Peyer's patch (tissue), 4 donors: ENCODE data around the gene HPCAL1. TPM values are rescaled to one million over a fixed set of nuclear protein-coding genes. Genes with fewer than 3 reads are reported as not detected.

ENCODE experiments used
- DNase-seq, 3 donors: peaks; one replicate each; pipeline ENCODE4 v3.0.0-alpha.2; 2017 to 2019
- H3K27ac ChIP-seq, 4 donors: fragments of 200-600 bp; sonication (generic); one replicate each; pipeline ENCODE4 v1.5.1; 2016 to 2019
- H3K27me3 ChIP-seq, 2 donors: fragments of 200-600 bp; sonication (generic); one replicate each; pipeline ENCODE4 v1.5.1; 2019
- H3K36me3 ChIP-seq, 3 donors: fragments of 200-600 bp; sonication (generic); one replicate each; pipeline ENCODE4 v1.5.1; 2016 to 2019
- H3K4me1 ChIP-seq, 4 donors: fragments of 200-600 bp; sonication (generic); one replicate each; pipeline ENCODE4 v1.5.1; 2016 to 2019
- H3K4me3 ChIP-seq, 4 donors: fragments of 200-600 bp; sonication (generic); 1 replicate in 3 of 4; 2 replicates in 1 of 4; pipeline ENCODE4 v1.5.1; 2016 to 2019; ENCODE audit warnings: mild to moderate bottlenecking in 1 of 4
- H3K9me3 ChIP-seq, 4 donors: fragments of 200-600 bp; sonication (generic); one replicate each; pipeline ENCODE4 v1.5.1; 2016 to 2019; ENCODE audit warnings: mild to moderate bottlenecking in 1 of 4
- POLR2A ChIP-seq, 2 donors: fragments of 450-650 bp; IDR thresholded peaks; one replicate each; pipeline ENCODE4 v1.5.1; 2017; ENCODE audit warnings: antibody characterized with exemption in 2 of 2, mild to moderate bottlenecking in 2 of 2, moderate library complexity in 2 of 2
- total RNA-seq, 4 donors: library from RNA; depleted of rRNA; stranded (reverse); fragments of >200 nt; gene quantifications; one replicate each; pipeline ENCODE4 v1.1.0, GENCODE V29; 2016
- TF ChIP-seq, protein P1 (sequence below), 6 experiments: fragments of 450-650 bp in 4 of 6; fragments of 200-600 bp in 2 of 6; sonication (generic) in 1 of 6; IDR thresholded peaks; one replicate each; pipeline ENCODE4 v1.5.1; 2017 to 2019; ENCODE audit warnings: antibody characterized with exemption in 6 of 6, mild to moderate bottlenecking in 3 of 6, moderate library complexity in 1 of 6

HPCAL1 gene
- total RNA-seq, 4 donors from 2014 or later, result 123 to 270 (median 156) TPM

GRCh38 chr2:10278763-10279471 lies 23.8 kb upstream of the HPCAL1 start:
- Histone ChIP-seq H3K9me3 (no peaks in the 10 kb centered on the region), H3K36me3 (no peaks in the 10 kb centered on the region), H3K27me3 (no peaks in the 10 kb centered on the region), H3K4me3 (no peak overlapping the region), H3K27ac (peak overlapping the region in 2 of 4 donors; percentile 52 to 68), H3K4me1 (peaks cover 0 to 16% (median 0%) of the 10 kb centered on the region in 4 donors)
- no peak for TF ChIP-seq POLR2A (IDR thresholded peaks at IDR 0.05)
- TF ChIP-seq, protein P1, sequence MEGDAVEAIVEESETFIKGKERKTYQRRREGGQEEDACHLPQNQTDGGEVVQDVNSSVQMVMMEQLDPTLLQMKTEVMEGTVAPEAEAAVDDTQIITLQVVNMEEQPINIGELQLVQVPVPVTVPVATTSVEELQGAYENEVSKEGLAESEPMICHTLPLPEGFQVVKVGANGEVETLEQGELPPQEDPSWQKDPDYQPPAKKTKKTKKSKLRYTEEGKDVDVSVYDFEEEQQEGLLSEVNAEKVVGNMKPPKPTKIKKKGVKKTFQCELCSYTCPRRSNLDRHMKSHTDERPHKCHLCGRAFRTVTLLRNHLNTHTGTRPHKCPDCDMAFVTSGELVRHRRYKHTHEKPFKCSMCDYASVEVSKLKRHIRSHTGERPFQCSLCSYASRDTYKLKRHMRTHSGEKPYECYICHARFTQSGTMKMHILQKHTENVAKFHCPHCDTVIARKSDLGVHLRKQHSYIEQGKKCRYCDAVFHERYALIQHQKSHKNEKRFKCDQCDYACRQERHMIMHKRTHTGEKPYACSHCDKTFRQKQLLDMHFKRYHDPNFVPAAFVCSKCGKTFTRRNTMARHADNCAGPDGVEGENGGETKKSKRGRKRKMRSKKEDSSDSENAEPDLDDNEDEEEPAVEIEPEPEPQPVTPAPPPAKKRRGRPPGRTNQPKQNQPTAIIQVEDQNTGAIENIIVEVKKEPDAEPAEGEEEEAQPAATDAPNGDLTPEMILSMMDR (IDR thresholded peaks at IDR 0.05), result no peak
- DNase-seq, result peak in 2 of 3 donors; percentile 33 to 42

DNA sequence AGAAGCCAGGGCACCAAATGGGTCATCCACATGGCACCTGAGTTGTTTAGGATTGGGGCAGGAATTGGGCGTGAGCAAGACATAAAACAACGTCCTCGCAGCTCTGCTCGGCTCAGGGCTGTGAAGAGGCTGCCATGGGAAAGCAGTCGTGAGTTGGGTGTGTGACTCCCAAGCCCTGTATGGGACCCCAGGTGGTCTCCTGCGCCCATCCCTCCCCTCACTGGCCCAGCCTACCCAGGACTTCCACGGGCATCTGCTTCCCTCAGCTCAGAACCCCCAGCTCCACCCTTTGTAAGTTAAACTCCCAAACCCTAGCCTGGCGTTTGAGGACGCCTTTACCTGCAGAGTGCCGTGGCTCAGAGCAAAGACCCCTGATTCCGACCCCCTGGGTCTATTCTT lies 23.2 kb upstream of the HPCAL1 start:
- no peaks in the 10 kb centered on the region for H3K9me3 ChIP-seq
- peaks cover 0 to 16% (median 0%) of the 10 kb centered on the region in 4 donors for H3K4me1 ChIP-seq
- DNase-seq, result peak in 2 of 3 donors; percentile 39 to 45
- no peaks in the 10 kb centered on the region for H3K27me3 ChIP-seq
- H3K4me3 ChIP-seq, result no peak overlapping the region
- H3K27ac ChIP-seq, result no peak overlapping the region
- TF ChIP-seq, protein P1 (IDR thresholded peaks at IDR 0.05), result no peak
- TF ChIP-seq POLR2A (IDR thresholded peaks at IDR 0.05), result no peak
- H3K36me3 ChIP-seq, result no peaks in the 10 kb centered on the region

- H3K9me3 ChIP-seq, result no peaks in the 10 kb centered on the region
- peak in 1 of 3 donors; percentile 41 for DNase-seq
- H3K36me3 ChIP-seq, result no peaks in the 10 kb centered on the region
- no peak overlapping the region for H3K27ac ChIP-seq
- H3K4me3 ChIP-seq, result no peak overlapping the region
- no peaks in the 10 kb centered on the region for H3K27me3 ChIP-seq
- TF ChIP-seq, protein P1 (IDR thresholded peaks at IDR 0.05), result no peak
- TF ChIP-seq POLR2A (IDR thresholded peaks at IDR 0.05), result no peak
- H3K4me1 ChIP-seq, result peaks cover 0 to 16% (median 0%) of the 10 kb centered on the region in 4 donors
Measured at GRCh38 chr2:10279946-10280463, 22.7 kb upstream of the HPCAL1 start.

GRCh38 chr2:10281891-10282290 lies 20.8 kb upstream of the HPCAL1 start:
- H3K4me3 ChIP-seq, result no peak overlapping the region
- no peaks in the 10 kb centered on the region for H3K36me3 ChIP-seq
- H3K4me1 ChIP-seq, result peaks cover 0 to 30% (median 0%) of the 10 kb centered on the region in 4 donors
- H3K9me3 ChIP-seq, result no peaks in the 10 kb centered on the region
- TF ChIP-seq POLR2A (IDR thresholded peaks at IDR 0.05), result no peak
- TF ChIP-seq, protein P1 (IDR thresholded peaks at IDR 0.05), result no peak
- H3K27ac ChIP-seq, result no peak overlapping the region
- H3K27me3 ChIP-seq, result no peaks in the 10 kb centered on the region
- peak in 1 of 3 donors; percentile 15 for DNase-seq

GRCh38 chr2:10282611-10283105 lies 20.0 kb upstream of the HPCAL1 start:
- Histone ChIP-seq H3K9me3 (no peaks in the 10 kb centered on the region), H3K27ac (peak overlapping the region in 1 of 4 donors; percentile 9), H3K36me3 (no peaks in the 10 kb centered on the region), H3K4me3 (no peak overlapping the region), H3K4me1 (peaks cover 0 to 27% (median 0%) of the 10 kb centered on the region in 4 donors), H3K27me3 (no peaks in the 10 kb centered on the region)
- TF ChIP-seq POLR2A (IDR thresholded peaks at IDR 0.05), result no peak
- TF ChIP-seq, protein P1 (IDR thresholded peaks at IDR 0.05), result no peak
- peak in 1 of 3 donors; percentile 46 for DNase-seq
